GM12872 (cell line): Measurements from ENCODE around the gene FAM13A.

Experiments
- TF ChIP-seq, protein P1 (sequence below): IDR thresholded peaks from 3 replicates; pipeline ENCODE4 v1.5.1; 2011; ENCODE audit warnings: low read depth, mild to moderate bottlenecking, low read length, moderate library complexity; ENCODE audit not compliant: insufficient read depth

The FAM13A gene

DNA sequence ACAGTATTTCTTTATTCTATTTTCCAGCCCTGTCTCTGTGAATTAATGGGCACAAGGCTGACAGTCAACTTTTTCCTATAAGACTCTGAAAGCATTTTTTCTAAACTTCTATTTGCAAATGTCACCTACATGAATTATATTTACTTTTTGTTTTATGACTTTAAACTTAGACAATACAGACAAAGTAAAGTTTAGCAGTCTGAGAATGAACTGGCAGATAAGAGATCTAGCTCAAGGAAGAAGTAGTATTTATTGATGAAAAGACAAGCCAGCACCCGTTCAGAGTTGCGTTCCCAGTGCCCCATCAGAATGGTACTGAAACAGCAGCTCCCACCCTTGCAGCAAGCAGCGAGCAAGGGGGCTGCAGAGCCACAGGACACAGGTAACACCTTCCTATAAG lies 148.5 kb downstream of the FAM13A start:
- TF ChIP-seq, protein P1, sequence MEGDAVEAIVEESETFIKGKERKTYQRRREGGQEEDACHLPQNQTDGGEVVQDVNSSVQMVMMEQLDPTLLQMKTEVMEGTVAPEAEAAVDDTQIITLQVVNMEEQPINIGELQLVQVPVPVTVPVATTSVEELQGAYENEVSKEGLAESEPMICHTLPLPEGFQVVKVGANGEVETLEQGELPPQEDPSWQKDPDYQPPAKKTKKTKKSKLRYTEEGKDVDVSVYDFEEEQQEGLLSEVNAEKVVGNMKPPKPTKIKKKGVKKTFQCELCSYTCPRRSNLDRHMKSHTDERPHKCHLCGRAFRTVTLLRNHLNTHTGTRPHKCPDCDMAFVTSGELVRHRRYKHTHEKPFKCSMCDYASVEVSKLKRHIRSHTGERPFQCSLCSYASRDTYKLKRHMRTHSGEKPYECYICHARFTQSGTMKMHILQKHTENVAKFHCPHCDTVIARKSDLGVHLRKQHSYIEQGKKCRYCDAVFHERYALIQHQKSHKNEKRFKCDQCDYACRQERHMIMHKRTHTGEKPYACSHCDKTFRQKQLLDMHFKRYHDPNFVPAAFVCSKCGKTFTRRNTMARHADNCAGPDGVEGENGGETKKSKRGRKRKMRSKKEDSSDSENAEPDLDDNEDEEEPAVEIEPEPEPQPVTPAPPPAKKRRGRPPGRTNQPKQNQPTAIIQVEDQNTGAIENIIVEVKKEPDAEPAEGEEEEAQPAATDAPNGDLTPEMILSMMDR: no peak

DNA sequence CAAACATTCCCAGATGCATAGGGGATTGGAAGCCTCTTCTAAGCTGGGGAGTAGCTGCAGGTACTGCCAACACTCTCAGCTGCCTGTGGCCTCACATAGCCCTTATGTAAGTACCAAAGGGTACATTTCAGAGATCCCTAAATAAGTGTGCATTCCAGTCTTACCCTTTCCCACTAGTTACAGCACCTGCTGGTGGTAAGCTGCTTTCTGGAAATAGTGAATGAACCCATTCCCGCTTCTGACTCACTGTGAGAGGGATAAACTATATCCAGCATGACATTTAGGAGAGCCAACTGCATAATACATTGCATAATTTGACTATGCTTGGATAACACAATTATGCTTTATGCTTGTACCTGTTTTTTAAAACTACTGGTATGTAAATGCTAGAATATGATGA lies 149.0 kb downstream of the FAM13A start:
- TF ChIP-seq, protein P1: no peak

DNA sequence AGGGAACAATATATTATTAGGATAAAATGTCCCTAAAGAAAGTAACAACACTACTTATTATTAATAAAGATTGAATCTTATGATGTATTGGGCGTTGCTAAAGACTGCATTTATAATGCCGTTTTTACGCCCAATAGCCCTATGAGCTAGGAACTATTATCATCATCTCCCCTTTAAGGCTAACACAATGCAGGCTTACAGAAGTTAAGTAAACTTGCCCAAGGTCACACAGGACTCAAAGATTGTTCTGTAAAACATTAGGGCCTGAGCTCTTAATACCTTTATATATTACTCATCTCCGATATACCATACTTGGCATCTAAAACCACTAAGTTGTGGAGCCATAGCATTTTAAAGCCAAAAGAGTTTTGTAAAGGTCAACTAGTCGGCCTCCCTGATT lies 149.5 kb downstream of the FAM13A start:
- TF ChIP-seq, protein P1: no peak

DNA sequence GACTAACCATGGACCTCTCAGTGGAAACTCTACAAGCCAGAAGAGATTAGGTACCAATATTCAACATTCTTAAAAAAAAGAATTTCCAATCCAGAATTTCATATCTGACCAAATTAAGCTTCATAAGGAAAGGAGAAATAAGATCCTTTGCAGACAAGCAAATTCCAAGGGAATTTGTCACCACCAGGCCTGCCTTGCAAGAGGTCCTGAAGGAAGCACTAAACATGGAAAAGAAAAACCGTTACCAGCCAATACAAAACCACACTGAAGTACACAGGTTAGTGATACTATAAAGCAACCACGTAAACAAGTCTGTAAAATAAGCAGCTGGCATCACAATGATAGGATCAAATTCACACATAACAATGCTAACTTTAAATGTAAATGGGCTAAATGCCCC lies 156.6 kb downstream of the FAM13A start:
- TF ChIP-seq, protein P1: no peak

DNA sequence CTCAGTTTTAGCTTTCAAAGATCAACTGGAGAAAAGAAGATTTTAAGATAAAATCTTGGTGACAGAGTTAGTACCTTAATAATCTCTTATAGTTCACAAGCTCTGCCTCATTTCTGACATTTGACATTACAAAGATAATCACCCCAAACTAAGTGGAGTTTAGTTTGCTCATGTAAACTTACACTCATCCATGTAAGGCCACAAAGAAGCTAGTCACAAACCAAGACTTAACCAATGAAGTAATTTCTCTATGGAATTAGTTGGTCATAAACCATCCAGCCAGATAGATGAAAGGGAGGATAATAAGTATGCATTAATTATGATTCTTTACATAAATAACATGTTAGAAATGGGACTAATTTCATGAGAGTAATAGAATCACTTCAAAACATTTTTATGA lies 159.2 kb downstream of the FAM13A start:
- TF ChIP-seq, protein P1: no peak

DNA sequence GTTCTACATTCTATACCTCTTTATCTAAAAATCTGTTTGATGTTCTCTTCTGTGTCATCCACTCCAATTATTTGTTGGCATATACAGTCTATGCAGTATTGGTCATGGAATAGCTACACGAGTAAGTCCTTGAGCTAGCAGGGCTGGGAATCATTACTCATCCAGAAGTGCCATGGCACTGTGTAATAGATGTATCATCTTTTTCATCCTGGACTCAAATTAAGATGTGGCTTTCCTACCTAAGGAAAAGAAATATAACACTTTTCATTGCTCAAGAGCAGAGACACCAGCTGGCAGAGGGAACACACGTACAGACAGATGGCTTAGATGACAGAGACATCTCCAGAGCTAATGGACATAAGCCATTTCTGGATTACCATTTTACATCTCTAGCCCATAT lies 159.8 kb downstream of the FAM13A start:
- TF ChIP-seq, protein P1: no peak

DNA sequence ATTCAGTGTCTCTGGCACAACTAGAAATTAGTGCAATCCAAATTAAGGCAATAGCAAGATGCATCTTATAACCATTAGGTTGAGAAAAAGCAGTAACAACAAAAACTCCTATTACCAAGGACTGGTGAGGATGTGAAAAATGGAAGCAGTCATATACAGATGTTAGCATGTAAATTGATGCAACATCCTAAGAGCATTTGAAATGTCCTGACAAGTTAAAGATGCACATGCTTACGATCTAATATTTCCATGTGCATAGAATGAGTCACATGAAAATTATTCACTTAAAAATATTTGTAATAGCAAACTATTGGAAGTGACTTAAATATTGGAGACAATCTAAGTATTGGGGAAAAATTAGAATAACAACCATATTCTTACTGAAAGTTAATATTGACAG lies 163.0 kb downstream of the FAM13A start:
- TF ChIP-seq, protein P1: no peak

DNA sequence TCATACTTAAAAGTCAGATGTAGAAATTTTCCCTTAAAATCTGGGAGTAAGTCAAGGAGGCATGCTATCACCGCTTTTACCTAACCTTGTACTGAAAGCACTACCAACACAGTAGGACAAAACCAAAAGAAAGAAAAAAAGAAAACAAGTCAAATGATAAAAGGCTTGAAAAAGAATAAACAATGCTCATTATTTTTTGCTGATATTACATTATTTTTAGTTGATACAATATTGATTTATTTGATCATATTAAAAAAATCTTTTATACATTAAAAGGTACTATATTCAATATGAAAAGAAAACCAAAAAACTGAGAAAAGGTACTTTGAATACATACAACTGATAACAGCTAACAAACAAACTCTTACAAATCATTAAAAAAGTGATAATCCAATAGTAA lies 164.3 kb downstream of the FAM13A start:
- TF ChIP-seq, protein P1: no peak
